A673 (cell line): ENCODE measurements around the gene TBXAS1. TPM values are rescaled to one million over a fixed set of nuclear protein-coding genes. Genes with fewer than 3 reads are reported as not detected.
"Not testable (repeated sequence)": the region's sequence is repeated elsewhere in the genome, so short reads cannot be mapped to it uniquely, and the experiment has no call there.

Experiments
- BruUV-seq: library from RNA; stranded (reverse); fragments of 400-500 nt; replicated peaks from 2 replicates; lab custom pipeline; 2021; lab: Mats Ljungman, UMichigan
- CTCF ChIA-PET: fragments of 300-600 bp; sonication (Branson Sonifier 250); formaldehyde crosslinking; loops from one replicate; lab custom pipeline; 2022; ENCODE audit warnings: antibody characterized with exemption; lab: Charles Lee
- POLR2A ChIA-PET: fragments of 300-600 bp; sonication (Branson Sonifier 250); formaldehyde crosslinking; loops from one replicate; lab custom pipeline; 2022; ENCODE audit warnings: antibody characterized with exemption; ENCODE audit not compliant: low non-redundant PET; lab: Charles Lee
- DNase-seq: peaks from one replicate; pipeline ENCODE4 v3.0.0-alpha.2; 2015; ENCODE audit warnings: low spot score
- H3K27ac ChIP-seq: fragments of 200-600 bp; sonication (generic); 2 replicates; pipeline ENCODE4 v1.5.1; 2016; ENCODE audit warnings: mixed run types, low read depth, mild to moderate bottlenecking, mixed read lengths, antibody characterized with exemption, low read length; ENCODE audit not compliant: poor library complexity, severe bottlenecking
- H3K27me3 ChIP-seq: fragments of 200-600 bp; sonication (generic); replicated peaks from 2 replicates; pipeline ENCODE4 v1.6.1; 2017; ENCODE audit warnings: mixed run types, low read depth, mild to moderate bottlenecking, mixed read lengths, antibody characterized with exemption, low read length; ENCODE audit not compliant: insufficient read depth, poor library complexity
- H3K36me3 ChIP-seq: fragments of 200-600 bp; sonication (generic); 2 replicates; pipeline ENCODE4 v1.6.1; 2016; ENCODE audit warnings: mixed run types, mild to moderate bottlenecking, mixed read lengths, antibody characterized with exemption, low read length; ENCODE audit not compliant: insufficient read depth, poor library complexity, severe bottlenecking
- H3K4me1 ChIP-seq: fragments of 200-600 bp; sonication (generic); 2 replicates; pipeline ENCODE4 v1.6.1; 2017; ENCODE audit warnings: mixed run types, mild to moderate bottlenecking, mixed read lengths, antibody characterized with exemption, low read length; ENCODE audit not compliant: insufficient read depth, poor library complexity, severe bottlenecking
- H3K4me3 ChIP-seq: fragments of 200-600 bp; sonication (generic); 2 replicates; pipeline ENCODE4 v1.5.1; 2016; ENCODE audit warnings: low read depth, mixed run types, mild to moderate bottlenecking, mixed read lengths, low read length; ENCODE audit not compliant: poor library complexity, severe bottlenecking
- H3K9me3 ChIP-seq: fragments of 200-600 bp; sonication (generic); 2 replicates; pipeline ENCODE4 v1.6.1; 2016; ENCODE audit warnings: mixed run types, low read depth, mild to moderate bottlenecking, mixed read lengths, antibody characterized with exemption, low read length; ENCODE audit not compliant: poor library complexity, severe bottlenecking
- EZH2 ChIP-seq: fragments of 200-600 bp; sonication (generic); IDR thresholded peaks from 2 replicates; pipeline ENCODE4 v1.6.1; 2017; ENCODE audit warnings: borderline replicate concordance, low read depth, mild to moderate bottlenecking, mixed read lengths, antibody characterized with exemption, low read length; ENCODE audit not compliant: poor library complexity, severe bottlenecking
- intact Hi-C: fragments of 100-400 bp; cut with micrococcal nuclease; formaldehyde crosslinking; loops from one replicate; pipeline ENCODE4 v1.10.0; 2022; ENCODE audit not compliant: unreplicated experiment
- total RNA-seq: library from RNA; stranded (reverse); gene quantifications from 2 replicates; pipeline ENCODE4 v1.2.3, GENCODE V29; 2021
- TF ChIP-seq, protein P1 (sequence below): fragments of 300-800, 200-600 bp; sonication (generic); conservative IDR thresholded peaks from 2 replicates; pipeline ENCODE4 v1.5.1; 2017; ENCODE audit warnings: low read depth, mild to moderate bottlenecking, antibody characterized with exemption, low read length, moderate library complexity, mixed read lengths

Gene TBXAS1
- total RNA-seq, 1 experiment from 2014 or later = 2.5 TPM

DNA sequence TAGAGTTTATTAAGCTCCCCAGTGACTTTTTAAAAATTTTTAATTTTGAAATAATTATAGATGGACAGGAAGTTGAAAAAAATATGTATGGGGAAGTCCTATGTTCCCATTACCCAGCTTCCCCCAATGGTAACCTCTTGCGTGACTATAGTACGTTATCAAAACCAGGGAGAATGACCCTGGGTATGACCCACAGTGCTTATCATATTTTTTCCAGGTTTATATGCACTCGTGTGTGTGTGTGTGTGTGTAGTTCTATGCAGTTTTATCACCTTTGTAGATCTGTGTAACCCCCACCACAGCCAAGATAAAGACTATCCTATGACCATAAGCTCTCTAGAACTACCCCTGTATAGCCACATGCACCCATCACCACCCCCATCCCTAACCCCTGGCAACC lies 72.8 kb downstream of the TBXAS1 start:
- POLR2A ChIA-PET = no interaction called here
- intact Hi-C loops = no loop called here
- DNase-seq = no peak

DNA sequence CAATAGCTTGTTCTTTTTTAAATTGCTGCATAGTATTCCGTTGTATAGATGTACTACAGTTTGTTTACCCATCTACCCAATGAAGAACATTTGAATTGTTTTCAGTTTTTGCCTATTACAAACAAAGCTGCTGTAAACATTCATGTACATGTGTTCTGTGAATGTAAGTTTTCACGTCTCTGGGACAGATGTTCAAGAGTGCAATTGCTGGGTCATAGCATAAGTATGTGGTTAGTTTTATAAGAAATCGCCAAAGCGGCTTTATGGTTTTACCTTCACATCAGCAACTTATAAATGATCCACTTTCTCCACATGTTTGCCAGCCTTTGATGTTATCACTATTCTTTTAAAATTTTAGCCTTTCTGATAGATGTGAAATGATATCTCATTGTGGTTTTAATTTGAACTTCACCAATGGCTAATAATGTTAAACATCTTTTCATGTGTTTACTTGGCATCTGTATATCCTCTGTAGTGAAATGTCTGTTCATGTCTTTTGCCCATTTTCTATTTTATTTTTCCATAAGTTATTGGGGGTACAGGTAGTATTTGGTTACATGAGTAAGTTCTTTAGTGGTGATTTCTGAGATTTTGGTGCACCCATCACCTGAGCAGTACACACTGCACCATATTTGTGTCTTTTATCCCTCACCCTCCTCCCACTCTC lies 73.5 kb downstream of the TBXAS1 start:
- no peaks in the 10 kb centered on the region for H3K4me1 ChIP-seq
- no peak for TF ChIP-seq EZH2
- TF ChIP-seq, protein P1, sequence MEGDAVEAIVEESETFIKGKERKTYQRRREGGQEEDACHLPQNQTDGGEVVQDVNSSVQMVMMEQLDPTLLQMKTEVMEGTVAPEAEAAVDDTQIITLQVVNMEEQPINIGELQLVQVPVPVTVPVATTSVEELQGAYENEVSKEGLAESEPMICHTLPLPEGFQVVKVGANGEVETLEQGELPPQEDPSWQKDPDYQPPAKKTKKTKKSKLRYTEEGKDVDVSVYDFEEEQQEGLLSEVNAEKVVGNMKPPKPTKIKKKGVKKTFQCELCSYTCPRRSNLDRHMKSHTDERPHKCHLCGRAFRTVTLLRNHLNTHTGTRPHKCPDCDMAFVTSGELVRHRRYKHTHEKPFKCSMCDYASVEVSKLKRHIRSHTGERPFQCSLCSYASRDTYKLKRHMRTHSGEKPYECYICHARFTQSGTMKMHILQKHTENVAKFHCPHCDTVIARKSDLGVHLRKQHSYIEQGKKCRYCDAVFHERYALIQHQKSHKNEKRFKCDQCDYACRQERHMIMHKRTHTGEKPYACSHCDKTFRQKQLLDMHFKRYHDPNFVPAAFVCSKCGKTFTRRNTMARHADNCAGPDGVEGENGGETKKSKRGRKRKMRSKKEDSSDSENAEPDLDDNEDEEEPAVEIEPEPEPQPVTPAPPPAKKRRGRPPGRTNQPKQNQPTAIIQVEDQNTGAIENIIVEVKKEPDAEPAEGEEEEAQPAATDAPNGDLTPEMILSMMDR = no peak
- DNase-seq = no peak
- BruUV-seq = no TSS peak
- H3K36me3 ChIP-seq = no peaks in the 10 kb centered on the region
- ChIA-PET POLR2A (no interaction called here), CTCF (interaction anchor here (0.6 kb wide), 1 partner anchor 66 kb away, joined by 8 read pairs; no protein-coding TSS in a partner anchor)
- no peaks in the 10 kb centered on the region for H3K9me3 ChIP-seq
- H3K4me3 ChIP-seq = no peak overlapping the region
- no peaks in the 10 kb centered on the region for H3K27me3 ChIP-seq
- H3K27ac ChIP-seq = no peak overlapping the region
- intact Hi-C loops = no loop called here

More for the DNA sequence above, 72.8 kb downstream of the TBXAS1 start:
- H3K9me3 ChIP-seq = no peaks in the 10 kb centered on the region
- H3K27me3 ChIP-seq = no peaks in the 10 kb centered on the region
- no peak overlapping the region for H3K27ac ChIP-seq
- no TSS peak for BruUV-seq
- H3K36me3 ChIP-seq = no peaks in the 10 kb centered on the region
- TF ChIP-seq, protein P1 = no peak
- no peak for TF ChIP-seq EZH2
- CTCF ChIA-PET = no interaction called here
- H3K4me3 ChIP-seq = no peak overlapping the region
- no peaks in the 10 kb centered on the region for H3K4me1 ChIP-seq

DNA sequence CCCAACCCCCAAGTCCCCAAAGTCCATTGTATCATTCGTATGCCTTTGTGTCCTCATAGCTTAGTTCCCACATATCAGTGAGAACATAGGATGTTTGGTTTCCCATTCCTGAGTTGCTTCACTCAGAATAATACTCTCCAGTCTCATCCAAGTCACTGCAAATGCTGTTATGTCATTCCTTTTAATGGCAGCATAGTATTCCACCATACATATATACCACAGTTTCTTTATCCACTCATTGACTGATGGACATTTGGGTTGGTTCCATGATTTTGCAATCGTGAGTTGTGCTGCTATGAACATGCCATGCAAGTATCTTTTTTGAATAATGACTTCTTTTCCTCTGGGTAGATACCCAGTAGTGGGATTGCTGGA lies 74.0 kb downstream of the TBXAS1 start:
- H3K36me3 ChIP-seq, H3K9me3 ChIP-seq, POLR2A ChIA-PET, BruUV-seq, H3K4me1 ChIP-seq, H3K27ac ChIP-seq, H3K27me3 ChIP-seq, DNase-seq, H3K4me3 ChIP-seq, intact Hi-C loops: not testable (repeated sequence)
- CTCF ChIA-PET = interaction anchor here (0.6 kb wide), 1 partner anchor 66 kb away, joined by 8 read pairs; no protein-coding TSS in a partner anchor

DNA sequence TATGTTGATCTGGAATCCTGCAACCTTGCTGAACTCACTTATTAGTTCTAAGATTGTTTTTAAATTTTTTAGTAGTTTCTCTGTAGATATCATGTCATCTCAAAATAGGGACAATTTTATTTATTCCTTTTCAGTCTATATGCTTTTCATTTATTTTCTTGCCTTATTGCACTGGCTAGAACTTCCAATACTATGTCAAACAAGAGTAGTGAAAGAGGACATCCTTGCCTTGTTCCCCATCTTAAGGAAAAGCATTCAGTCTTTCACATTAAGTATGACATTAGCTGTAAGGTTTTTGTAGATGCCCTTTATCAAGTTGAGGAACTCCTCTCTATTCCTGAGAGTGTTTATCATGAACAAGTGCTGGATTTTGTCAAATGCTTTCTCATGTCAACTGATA lies 77.8 kb downstream of the TBXAS1 start:
- POLR2A ChIA-PET = no interaction called here
- Histone ChIP-seq H3K9me3 (no peaks in the 10 kb centered on the region), H3K27me3 (peaks cover 6% of the 10 kb centered on the region), H3K36me3 (no peaks in the 10 kb centered on the region), H3K4me1 (no peaks in the 10 kb centered on the region), H3K4me3 (no peak overlapping the region), H3K27ac (no peak overlapping the region)
- intact Hi-C loops = no loop called here
- no peak for TF ChIP-seq EZH2
- TF ChIP-seq, protein P1 = no peak
- CTCF ChIA-PET = no interaction called here
- no peak for DNase-seq
- no TSS peak for BruUV-seq
